Measurements from ENCODE around the gene ATP2B2.

GRCh38 chr3:10521772-10522441 lies 16.5 kb upstream of the ATP2B2 start:
- no peak for TF ChIP-seq SUZ12 (IDR thresholded peaks at IDR 0.05; ENCODE audit: extremely low read depth, insufficient read depth, insufficient read length)
- TF ChIP-seq YY1 (IDR thresholded peaks at IDR 0.05; ENCODE audit: insufficient read depth, insufficient read length), result no peak
- no peak for TF ChIP-seq ZNF274 (IDR thresholded peaks at IDR 0.05; ENCODE audit: low read depth, low read length)
